Muscle layer of duodenum (tissue), 2 donors: ENCODE data around the gene ZNF609.
"Not testable (repeated sequence)": the region's sequence is repeated elsewhere in the genome, so short reads cannot be mapped to it uniquely, and the experiment has no call there.

Experiments used
- H3K27ac ChIP-seq: one replicate; pipeline ENCODE4 v1.7.0; 2013; ENCODE audit warnings: mild to moderate bottlenecking, low read length
- H3K27me3 ChIP-seq: one replicate; pipeline ENCODE4 v1.7.0; 2013; ENCODE audit warnings: low read depth, mild to moderate bottlenecking, control low read depth, low read length
- H3K36me3 ChIP-seq, 2 donors: one replicate each; pipeline ENCODE4 v1.7.0; 2013; ENCODE audit warnings: low read length in 2 of 2, control low read depth in 1 of 2, mild to moderate bottlenecking in 1 of 2; ENCODE audit not compliant: insufficient read depth in 2 of 2, control insufficient read depth in 1 of 2
- H3K4me1 ChIP-seq, 2 donors: one replicate each; pipeline ENCODE4 v1.7.0; 2013; ENCODE audit warnings: low read length in 2 of 2, mild to moderate bottlenecking in 2 of 2, control low read depth in 1 of 2, moderate library complexity in 1 of 2; ENCODE audit not compliant: insufficient read depth in 2 of 2, control insufficient read depth in 1 of 2
- H3K4me3 ChIP-seq, 2 donors: one replicate each; pipeline ENCODE4 v1.7.0; 2013; ENCODE audit warnings: low read length in 2 of 2, low read depth in 1 of 2, mild to moderate bottlenecking in 1 of 2
- H3K9me3 ChIP-seq, 2 donors: one replicate each; pipeline ENCODE4 v1.7.0; 2013; ENCODE audit warnings: low read length in 2 of 2, control low read depth in 1 of 2, mild to moderate bottlenecking in 1 of 2; ENCODE audit not compliant: control insufficient read depth in 1 of 2
- donor health status: healthy.

The ZNF609 gene

DNA sequence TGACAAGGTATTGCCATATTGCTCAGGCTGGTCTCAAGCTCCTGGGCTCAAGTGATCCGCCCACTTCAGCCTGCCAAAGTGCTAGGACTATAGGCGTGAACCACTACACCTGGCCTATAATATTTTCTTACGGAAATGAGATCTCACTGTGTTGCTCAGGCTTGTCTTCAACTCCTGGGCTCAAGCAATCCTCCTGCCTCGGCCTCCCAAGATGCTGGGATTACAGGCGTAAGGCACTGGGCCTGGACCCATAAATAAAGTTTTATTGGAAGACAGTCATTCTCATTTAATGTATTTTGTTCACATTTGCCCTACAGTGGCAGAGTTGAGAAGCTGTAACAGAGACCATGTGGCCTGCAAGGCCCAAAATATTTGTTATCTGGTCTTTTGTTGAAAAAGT lies 173.0 kb downstream of the ZNF609 start:
- Histone ChIP-seq H3K36me3 (no peaks in the 10 kb centered on the region), H3K4me1 (peaks cover 22 to 33% of the 10 kb centered on the region in 2 donors), H3K27ac (no peak overlapping the region), H3K4me3 (no peak overlapping the region), H3K9me3 (peaks cover 0 to 3% of the 10 kb centered on the region in 2 donors), H3K27me3 (no peaks in the 10 kb centered on the region)

DNA sequence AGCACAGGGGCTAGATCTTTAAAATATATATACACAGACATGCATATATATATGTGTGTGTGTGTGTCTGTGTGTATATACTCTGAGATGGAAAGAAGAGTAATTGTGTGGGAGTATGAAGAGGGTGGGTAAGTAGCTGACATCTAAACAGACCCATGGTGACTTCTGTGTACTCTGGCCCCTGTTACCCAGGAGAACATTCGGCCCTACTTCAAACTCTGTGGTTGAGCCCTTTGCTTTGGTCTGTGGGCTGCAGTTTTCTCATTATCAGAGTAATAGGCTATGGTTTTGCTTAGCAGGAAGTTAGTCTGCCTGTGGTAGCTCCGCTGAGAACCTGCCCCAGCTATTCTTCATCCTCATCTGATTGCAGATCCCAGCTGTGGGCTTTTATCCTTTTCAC lies 173.6 kb downstream of the ZNF609 start:
- Histone ChIP-seq H3K4me1 (peaks cover 22 to 33% of the 10 kb centered on the region in 2 donors), H3K27ac (no peak overlapping the region), H3K36me3 (no peaks in the 10 kb centered on the region), H3K27me3 (no peaks in the 10 kb centered on the region), H3K4me3 (no peak overlapping the region), H3K9me3 (peaks cover 0 to 3% of the 10 kb centered on the region in 2 donors)

DNA sequence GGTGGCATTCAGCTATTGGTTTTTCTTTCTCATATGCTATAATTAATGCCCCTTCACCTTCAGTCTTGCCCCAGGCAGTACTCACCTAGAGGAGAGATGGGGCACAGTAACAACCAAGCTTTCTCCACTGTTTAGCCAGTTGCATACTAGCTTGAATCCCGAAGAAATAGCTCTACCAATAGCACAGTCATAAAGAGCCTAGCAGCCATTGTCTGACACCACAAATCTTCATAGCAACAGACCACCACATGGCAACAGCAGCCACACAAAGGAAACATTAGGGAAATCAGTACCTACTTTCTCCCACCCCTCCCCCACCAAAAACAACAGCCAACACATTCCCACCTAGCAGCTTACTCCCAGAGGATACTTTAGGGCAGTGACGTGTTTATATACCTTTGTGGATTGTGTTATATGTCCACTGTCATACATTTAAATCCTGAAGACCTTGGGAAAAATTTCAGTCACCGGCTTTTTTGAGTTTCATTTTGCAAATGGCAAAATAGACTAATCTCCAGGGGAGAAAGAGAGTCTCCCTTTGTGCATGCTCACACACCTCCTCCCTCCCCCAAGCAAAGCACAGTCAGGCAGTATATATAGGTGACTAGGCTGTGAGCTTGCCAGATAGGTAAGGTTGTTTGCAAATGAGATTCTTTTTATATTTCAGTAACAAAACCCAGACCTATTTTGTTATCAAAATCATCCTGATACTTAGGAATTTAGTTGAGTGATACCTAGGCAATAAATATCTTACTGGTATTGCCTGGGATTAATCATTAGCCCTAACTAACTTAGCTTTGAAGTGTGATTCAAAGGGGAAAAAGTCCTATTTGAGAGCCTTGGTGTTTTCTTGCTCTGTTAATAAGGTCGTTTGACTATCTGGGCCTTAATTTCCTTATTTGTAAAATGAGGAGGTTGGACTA lies 174.5 kb downstream of the ZNF609 start:
- Histone ChIP-seq H3K4me1 (peaks cover 27 to 42% of the 10 kb centered on the region in 2 donors), H3K4me3 (peak overlapping the region in 1 of 2 donors; percentile 6), H3K27ac (no peak overlapping the region)

GRCh38 chr15:64635499-64636495 lies 175.4 kb downstream of the ZNF609 start:
- Histone ChIP-seq H3K27ac (peak overlapping the region; percentile 56), H3K4me1 (peaks cover 26 to 51% of the 10 kb centered on the region in 2 donors), H3K36me3 (no peaks in the 10 kb centered on the region), H3K9me3 (peaks cover 0 to 3% of the 10 kb centered on the region in 2 donors), H3K4me3 (no peak overlapping the region), H3K27me3 (no peaks in the 10 kb centered on the region)

More for the DNA sequence above, 174.5 kb downstream of the ZNF609 start:
- Histone ChIP-seq H3K36me3 (no peaks in the 10 kb centered on the region), H3K27me3 (no peaks in the 10 kb centered on the region), H3K9me3 (peaks cover 0 to 3% of the 10 kb centered on the region in 2 donors)

- Histone ChIP-seq H3K4me1 (peaks cover 23 to 55% of the 10 kb centered on the region in 2 donors), H3K27me3 (no peaks in the 10 kb centered on the region), H3K27ac (no peak overlapping the region), H3K36me3 (no peaks in the 10 kb centered on the region), H3K9me3 (peaks cover 0 to 3% of the 10 kb centered on the region in 2 donors), H3K4me3 (no peak overlapping the region)
Observed at GRCh38 chr15:64636556-64636955, 176.2 kb downstream of the ZNF609 start.

DNA sequence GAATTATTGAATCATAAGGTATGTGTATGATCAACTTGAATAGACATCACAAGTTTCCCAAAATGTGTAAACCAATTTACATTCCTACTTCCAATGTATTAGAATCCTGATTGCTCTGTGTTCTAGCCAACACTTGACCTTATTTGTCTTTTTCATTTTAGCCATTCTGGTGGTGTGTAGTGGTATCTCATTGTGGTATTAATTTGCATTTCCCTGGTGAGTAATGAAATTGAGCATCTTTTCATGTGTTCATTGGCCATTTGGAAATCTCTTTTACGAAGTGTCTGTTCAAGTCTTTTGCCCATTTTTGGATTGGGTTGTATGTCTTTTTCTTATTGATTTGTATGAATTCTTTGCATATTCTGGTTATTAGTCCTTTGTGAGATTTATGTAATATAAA lies 177.0 kb downstream of the ZNF609 start:
- Histone ChIP-seq H3K27ac (no peak overlapping the region), H3K4me1 (peaks cover 23 to 55% of the 10 kb centered on the region in 2 donors), H3K4me3 (no peak overlapping the region), H3K27me3 (no peaks in the 10 kb centered on the region), H3K9me3 (peaks cover 0 to 3% of the 10 kb centered on the region in 2 donors), H3K36me3 (no peaks in the 10 kb centered on the region)

- not testable (repeated sequence) for H3K4me3 ChIP-seq, H3K27me3 ChIP-seq, H3K36me3 ChIP-seq, H3K9me3 ChIP-seq, H3K27ac ChIP-seq
- peaks cover 18 to 41% of the 10 kb centered on the region in 2 donors for H3K4me1 ChIP-seq
Observed at GRCh38 chr15:64639744-64640143, 179.4 kb downstream of the ZNF609 start.

DNA sequence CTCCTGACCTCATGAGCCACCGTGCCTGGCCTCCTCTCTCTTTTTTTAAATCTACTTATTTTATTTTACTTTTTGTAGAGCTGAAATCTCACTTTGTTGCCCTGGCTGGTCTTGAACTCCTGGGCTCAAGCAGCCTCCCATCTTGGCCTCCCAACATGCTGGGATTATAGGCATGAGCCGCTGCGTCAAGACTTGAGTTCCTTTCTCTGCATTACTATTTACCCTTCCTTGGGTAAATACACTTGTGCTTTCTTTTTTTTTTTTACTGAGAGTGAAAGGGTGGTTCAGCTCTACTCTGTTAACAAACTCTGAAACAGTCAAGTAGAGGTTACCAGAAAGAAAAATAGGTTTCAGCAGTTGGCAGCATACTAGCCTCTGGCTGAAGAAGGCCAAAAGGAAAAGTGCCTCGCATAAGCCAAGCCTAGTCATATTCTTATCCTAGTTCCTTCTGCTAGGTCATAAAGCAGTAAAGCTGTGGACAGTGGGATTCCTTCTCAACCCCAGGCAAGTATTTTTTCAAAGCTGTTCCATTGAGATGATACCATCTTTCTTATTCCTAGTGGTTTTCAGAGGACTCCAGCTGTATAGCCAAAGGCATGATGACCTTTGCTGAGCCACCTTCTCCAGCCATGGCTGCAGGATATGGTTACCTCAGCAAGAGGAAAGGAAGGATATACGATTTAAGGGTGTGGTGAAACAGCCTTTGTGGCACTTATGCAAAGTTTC lies 179.9 kb downstream of the ZNF609 start:
- Histone ChIP-seq H3K9me3 (peaks cover 0 to 3% of the 10 kb centered on the region in 2 donors), H3K27me3 (no peaks in the 10 kb centered on the region), H3K4me3 (no peak overlapping the region), H3K36me3 (no peaks in the 10 kb centered on the region), H3K27ac (no peak overlapping the region), H3K4me1 (peaks cover 14 to 35% of the 10 kb centered on the region in 2 donors)

DNA sequence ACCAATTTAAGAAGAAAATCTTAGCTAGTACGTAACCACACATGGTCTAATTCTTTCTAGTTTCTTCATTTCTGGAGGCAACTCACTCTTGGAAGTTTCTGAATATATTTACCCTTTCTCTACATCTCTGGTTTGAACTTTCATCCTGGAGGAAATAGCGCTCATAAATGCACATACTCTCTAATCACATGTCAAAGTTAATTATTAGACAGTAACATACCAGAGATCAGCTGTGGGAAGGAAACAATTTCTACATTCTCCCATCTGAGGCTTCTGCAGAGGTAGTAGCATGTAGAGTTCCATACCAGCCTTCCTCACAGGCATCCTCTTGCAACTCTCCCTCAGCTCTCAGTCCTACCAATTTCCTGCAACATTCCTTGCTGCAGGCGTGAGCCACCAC lies 182.5 kb downstream of the ZNF609 start:
- Histone ChIP-seq H3K36me3 (no peaks in the 10 kb centered on the region), H3K27me3 (no peaks in the 10 kb centered on the region), H3K4me1 (peaks cover 8 to 22% of the 10 kb centered on the region in 2 donors), H3K27ac (peak overlapping the region; percentile 31), H3K9me3 (no peaks in the 10 kb centered on the region), H3K4me3 (no peak overlapping the region)

DNA sequence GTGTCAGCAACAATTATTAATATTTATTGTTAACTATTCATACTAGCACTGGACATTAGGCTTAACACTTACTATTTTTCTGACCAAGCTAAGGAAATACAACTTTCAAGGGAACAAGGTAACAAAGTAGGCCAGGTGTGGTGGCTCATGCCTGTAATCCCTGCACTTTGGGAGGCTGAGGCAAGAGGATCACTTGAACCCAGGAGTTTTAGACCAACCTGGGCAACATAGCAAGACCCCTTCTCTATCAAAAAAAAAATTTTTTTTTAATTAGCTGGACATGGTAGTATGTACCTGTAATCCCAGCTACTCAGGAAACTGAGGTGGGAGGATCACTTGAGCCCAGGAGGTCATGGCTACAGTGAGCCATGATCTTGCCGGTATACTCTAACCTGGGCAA lies 183.3 kb downstream of the ZNF609 start:
- peaks cover 8 to 22% of the 10 kb centered on the region in 2 donors for H3K4me1 ChIP-seq
- no peaks in the 10 kb centered on the region for H3K27me3 ChIP-seq
- no peak overlapping the region for H3K4me3 ChIP-seq
- H3K9me3 ChIP-seq, result no peaks in the 10 kb centered on the region
- no peak overlapping the region for H3K27ac ChIP-seq
- no peaks in the 10 kb centered on the region for H3K36me3 ChIP-seq
